ENCODE data around the gene PGAM5. TPM values are rescaled to one million over a fixed set of nuclear protein-coding genes. Genes with fewer than 3 reads are reported as not detected.

PGAM5 gene
- total RNA-seq, 1 donor from 2014 or later = 39.6 TPM

- Mint-ChIP-seq H3K27ac (no peak overlapping the region), H3K4me1 (ENCODE audit: low read depth) (no peaks in the 10 kb centered on the region), H3K27me3 (no peaks in the 10 kb centered on the region), H3K36me3 (ENCODE audit: insufficient read depth) (peaks cover 29% of the 10 kb centered on the region), H3K9me3 (ENCODE audit: low read depth) (no peaks in the 10 kb centered on the region), H3K4me3 (ENCODE audit: low read depth) (no peak overlapping the region)
- TF ChIP-seq CTCF (IDR thresholded peaks at IDR 0.05; ENCODE audit: unreplicated experiment) = no peak
- DNase-seq (ENCODE audit: low spot score, unreplicated experiment) = no peak
Observed at GRCh38 chr12:132664206-132665148, 46.2 kb upstream of the PGAM5 start.

- no peaks in the 10 kb centered on the region for H3K4me1 Mint-ChIP-seq (ENCODE audit: low read depth)
- no peaks in the 10 kb centered on the region for H3K27me3 Mint-ChIP-seq
- DNase-seq (ENCODE audit: low spot score, unreplicated experiment) = no peak
- H3K4me3 Mint-ChIP-seq (ENCODE audit: low read depth) = no peak overlapping the region
- peaks cover 29% of the 10 kb centered on the region for H3K36me3 Mint-ChIP-seq (ENCODE audit: insufficient read depth)
- no peaks in the 10 kb centered on the region for H3K9me3 Mint-ChIP-seq (ENCODE audit: low read depth)
- H3K27ac Mint-ChIP-seq = no peak overlapping the region
- no peak for TF ChIP-seq CTCF (IDR thresholded peaks at IDR 0.05; ENCODE audit: unreplicated experiment)
Observed at GRCh38 chr12:132665149-132665491, 45.5 kb upstream of the PGAM5 start.

- no peak overlapping the region for H3K27ac Mint-ChIP-seq
Observed at GRCh38 chr12:132665794-132666193, 44.8 kb upstream of the PGAM5 start.

GRCh38 chr12:132668191-132669088 lies 42.2 kb upstream of the PGAM5 start:
- H3K4me3 Mint-ChIP-seq (ENCODE audit: low read depth) = no peak overlapping the region
- no peaks in the 10 kb centered on the region for H3K9me3 Mint-ChIP-seq (ENCODE audit: low read depth)
- H3K27me3 Mint-ChIP-seq = no peaks in the 10 kb centered on the region
- no peak for TF ChIP-seq CTCF (IDR thresholded peaks at IDR 0.05; ENCODE audit: unreplicated experiment)
- peaks cover 29% of the 10 kb centered on the region for H3K36me3 Mint-ChIP-seq (ENCODE audit: insufficient read depth)
- H3K4me1 Mint-ChIP-seq (ENCODE audit: low read depth) = no peaks in the 10 kb centered on the region
- H3K27ac Mint-ChIP-seq = no peak overlapping the region
- DNase-seq (ENCODE audit: low spot score, unreplicated experiment) = no peak

More at GRCh38 chr12:132665794-132666193, 44.8 kb upstream of the PGAM5 start:
- H3K9me3 Mint-ChIP-seq (ENCODE audit: low read depth) = no peaks in the 10 kb centered on the region
- no peak for TF ChIP-seq CTCF (IDR thresholded peaks at IDR 0.05; ENCODE audit: unreplicated experiment)
- no peaks in the 10 kb centered on the region for H3K4me1 Mint-ChIP-seq (ENCODE audit: low read depth)
- no peak overlapping the region for H3K4me3 Mint-ChIP-seq (ENCODE audit: low read depth)
- DNase-seq (ENCODE audit: low spot score, unreplicated experiment) = no peak
- no peaks in the 10 kb centered on the region for H3K27me3 Mint-ChIP-seq
- H3K36me3 Mint-ChIP-seq (ENCODE audit: insufficient read depth) = peaks cover 30% of the 10 kb centered on the region

GRCh38 chr12:132669166-132669879 lies 41.3 kb upstream of the PGAM5 start:
- no peak for DNase-seq (ENCODE audit: low spot score, unreplicated experiment)
- Mint-ChIP-seq H3K27ac (no peak overlapping the region), H3K4me3 (ENCODE audit: low read depth) (no peak overlapping the region), H3K4me1 (ENCODE audit: low read depth) (no peaks in the 10 kb centered on the region), H3K36me3 (ENCODE audit: insufficient read depth) (peaks cover 31% of the 10 kb centered on the region), H3K9me3 (ENCODE audit: low read depth) (no peaks in the 10 kb centered on the region), H3K27me3 (no peaks in the 10 kb centered on the region)
- TF ChIP-seq CTCF (IDR thresholded peaks at IDR 0.05; ENCODE audit: unreplicated experiment) = no peak

Data from progenitor cell of endocrine pancreas (in vitro differentiated cells).